BE2C (cell line): ENCODE results near the gene MAT2B.

Experiments
- DNase-seq: peaks from one replicate; pipeline ENCODE4 v3.0.0-alpha.2; 2020
- H3K27me3 ChIP-seq: fragments of 250-450 bp; sonication (Bioruptor Pico); 2 replicates; pipeline ENCODE4 v1.5.1; 2020; ENCODE audit warnings: mild to moderate bottlenecking
- H3K36me3 ChIP-seq: fragments of 250-450 bp; sonication (Bioruptor Pico); 2 replicates; pipeline ENCODE4 v1.5.1; 2020; ENCODE audit warnings: mild to moderate bottlenecking
- H3K4me1 ChIP-seq: fragments of 250-450 bp; sonication (Bioruptor Pico); 2 replicates; pipeline ENCODE4 v1.5.1; 2020
- H3K4me3 ChIP-seq: 2 replicates; pipeline ENCODE4 v1.5.1; 2011; ENCODE audit warnings: low read depth, low read length
- H3K9me3 ChIP-seq: fragments of 250-450 bp; sonication (Bioruptor Pico); 2 replicates; pipeline ENCODE4 v1.5.1; 2020
- TF ChIP-seq, protein P1 (sequence below): IDR thresholded peaks from 2 replicates; pipeline ENCODE4 v1.5.1; 2012; ENCODE audit warnings: mild to moderate bottlenecking, low read depth, low read length

The MAT2B gene

DNA sequence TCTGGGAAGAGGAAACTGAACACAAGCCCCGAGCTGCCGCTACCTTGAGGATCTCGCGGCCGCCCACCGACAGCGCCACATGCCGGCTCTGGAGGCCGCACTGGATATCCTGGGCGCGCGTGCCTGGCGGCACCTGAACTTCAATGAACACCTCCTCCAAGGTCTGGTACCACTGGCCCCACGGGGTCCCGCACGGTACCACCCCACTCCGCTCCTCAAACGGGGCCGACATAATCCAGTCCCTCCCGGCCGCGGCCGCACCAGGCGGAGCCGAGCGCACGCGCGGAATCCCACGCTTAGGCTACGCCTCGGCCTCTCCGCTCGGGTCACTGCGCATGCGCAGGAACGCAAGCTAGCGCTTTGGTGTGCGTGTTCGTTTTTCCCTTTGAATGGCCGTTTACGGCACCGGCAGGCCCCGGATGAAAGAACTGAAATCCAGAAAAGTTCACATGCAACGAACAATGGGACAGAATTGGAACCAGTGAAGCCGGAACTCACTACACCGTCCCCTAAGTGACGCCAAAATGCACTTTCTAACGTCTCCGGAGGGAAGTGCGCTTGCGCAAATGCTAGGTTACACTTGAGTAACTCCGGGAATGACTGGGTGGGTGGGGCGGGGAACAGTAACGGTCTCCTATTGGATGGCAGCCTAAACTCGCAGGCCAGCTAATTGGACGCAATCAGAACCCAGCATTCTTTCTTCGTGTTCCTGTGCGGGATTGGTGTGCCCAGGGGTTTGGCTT, 45.4 kb upstream of the MAT2B start, which contains the start of gene NUDCD2:
TSS of gene NUDCD2 (minus strand) at position 284 of the 743 bp plus-strand sequence. CDS start at position 232, 52 bp downstream.
- peak; percentile 96 for DNase-seq
- no peaks in the 10 kb centered on the region for H3K4me1 ChIP-seq
- peaks cover 3% of the 10 kb centered on the region for H3K36me3 ChIP-seq
- no peaks in the 10 kb centered on the region for H3K9me3 ChIP-seq
- TF ChIP-seq, protein P1, sequence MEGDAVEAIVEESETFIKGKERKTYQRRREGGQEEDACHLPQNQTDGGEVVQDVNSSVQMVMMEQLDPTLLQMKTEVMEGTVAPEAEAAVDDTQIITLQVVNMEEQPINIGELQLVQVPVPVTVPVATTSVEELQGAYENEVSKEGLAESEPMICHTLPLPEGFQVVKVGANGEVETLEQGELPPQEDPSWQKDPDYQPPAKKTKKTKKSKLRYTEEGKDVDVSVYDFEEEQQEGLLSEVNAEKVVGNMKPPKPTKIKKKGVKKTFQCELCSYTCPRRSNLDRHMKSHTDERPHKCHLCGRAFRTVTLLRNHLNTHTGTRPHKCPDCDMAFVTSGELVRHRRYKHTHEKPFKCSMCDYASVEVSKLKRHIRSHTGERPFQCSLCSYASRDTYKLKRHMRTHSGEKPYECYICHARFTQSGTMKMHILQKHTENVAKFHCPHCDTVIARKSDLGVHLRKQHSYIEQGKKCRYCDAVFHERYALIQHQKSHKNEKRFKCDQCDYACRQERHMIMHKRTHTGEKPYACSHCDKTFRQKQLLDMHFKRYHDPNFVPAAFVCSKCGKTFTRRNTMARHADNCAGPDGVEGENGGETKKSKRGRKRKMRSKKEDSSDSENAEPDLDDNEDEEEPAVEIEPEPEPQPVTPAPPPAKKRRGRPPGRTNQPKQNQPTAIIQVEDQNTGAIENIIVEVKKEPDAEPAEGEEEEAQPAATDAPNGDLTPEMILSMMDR: peak; percentile 2; the same call in 1 of the 2 replicates
- H3K4me3 ChIP-seq: peak within 1 kb of the TSS; percentile 85
- no peaks in the 10 kb centered on the region for H3K27me3 ChIP-seq

DNA sequence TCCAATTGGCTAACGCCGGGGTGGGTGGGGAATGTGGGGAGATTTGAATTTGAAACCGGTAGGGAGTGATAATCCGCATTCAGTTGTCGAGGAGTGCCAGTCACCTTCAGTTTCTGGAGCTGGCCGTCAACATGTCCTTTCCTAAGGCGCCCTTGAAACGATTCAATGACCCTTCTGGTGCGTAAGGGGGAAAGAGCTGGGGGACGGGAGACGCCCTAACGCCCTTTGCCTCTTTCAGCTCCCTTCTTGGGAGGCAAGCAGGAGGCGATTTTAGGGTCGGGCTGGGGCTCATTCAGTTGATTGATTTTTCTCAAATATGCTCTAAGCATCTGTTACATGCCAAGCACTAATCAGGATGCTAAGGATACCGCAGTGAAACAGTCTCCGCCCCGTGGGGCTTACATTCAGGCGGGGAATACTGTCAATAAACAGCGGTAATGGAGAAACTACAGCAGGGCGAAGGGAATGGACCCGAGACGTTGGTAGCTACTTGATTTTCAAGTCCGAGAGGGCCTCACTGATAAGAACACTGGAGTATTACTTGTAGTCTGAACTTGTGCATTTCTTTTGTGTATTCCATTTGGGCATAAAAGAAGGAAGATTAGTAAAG, 44.8 kb upstream of the MAT2B start, which contains the start of gene HMMR:
TSS of gene HMMR (plus strand) at position 71 of the 610 bp plus-strand sequence. CDS start at position 132, 61 bp downstream.
- Histone ChIP-seq H3K36me3 (no peaks in the 10 kb centered on the region; the same call in 1 of the 2 replicates), H3K9me3 (no peaks in the 10 kb centered on the region), H3K27me3 (no peaks in the 10 kb centered on the region), H3K4me1 (no peaks in the 10 kb centered on the region), H3K4me3 (peak within 1 kb of the TSS; percentile 85)
- TF ChIP-seq, protein P1: no peak
- peak; percentile 36 for DNase-seq

DNA sequence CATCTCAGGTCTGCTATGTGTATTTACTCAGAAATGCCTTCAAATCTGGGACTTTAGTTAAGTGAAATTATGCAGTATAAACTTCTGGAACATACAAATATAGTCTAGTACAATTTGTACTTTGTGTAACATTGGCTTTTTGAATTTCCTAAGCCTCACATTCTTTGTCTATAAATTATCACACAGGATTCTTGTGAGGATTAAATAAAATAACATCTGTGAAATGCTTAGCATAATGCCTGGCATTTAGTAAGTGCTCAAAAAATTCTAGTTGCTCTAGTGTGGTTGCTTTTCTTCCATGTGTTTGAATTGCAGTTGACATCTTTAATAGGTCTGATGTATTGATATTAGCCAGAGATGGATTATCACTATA, 42.4 kb upstream of the MAT2B start:
- no peaks in the 10 kb centered on the region; the same call in 1 of the 2 replicates for H3K36me3 ChIP-seq
- H3K27me3 ChIP-seq: no peaks in the 10 kb centered on the region

DNA sequence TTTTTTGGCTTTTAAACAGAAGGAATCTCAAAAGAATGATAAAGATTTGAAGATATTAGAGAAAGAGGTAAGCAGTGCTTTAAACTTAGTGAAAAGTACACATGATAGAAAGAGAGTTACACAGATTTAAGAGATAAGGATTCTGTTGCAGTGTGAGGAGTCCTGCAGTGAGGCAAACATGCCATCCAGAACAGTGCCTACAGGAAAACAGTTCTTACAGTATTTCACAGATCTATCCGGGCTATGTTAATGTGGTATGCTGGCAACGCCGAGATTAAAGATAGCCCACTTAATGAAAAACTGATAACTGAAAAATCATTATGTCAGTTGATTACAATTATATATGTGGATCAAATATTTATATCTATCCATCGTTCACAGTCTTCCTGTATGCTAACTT, 37.7 kb upstream of the MAT2B start:
- no peak overlapping the region for H3K4me3 ChIP-seq
- H3K9me3 ChIP-seq: no peaks in the 10 kb centered on the region
- H3K36me3 ChIP-seq: peaks cover 32% of the 10 kb centered on the region
- TF ChIP-seq, protein P1: no peak
- 0 out of 2 replicates have a peak, but pooled peaks cover 5% of the 10 kb centered on the region for H3K4me1 ChIP-seq
- H3K27me3 ChIP-seq: no peaks in the 10 kb centered on the region
- DNase-seq: no peak

More for the DNA sequence above, 42.4 kb upstream of the MAT2B start:
- Histone ChIP-seq H3K4me3 (no peak overlapping the region), H3K9me3 (no peaks in the 10 kb centered on the region), H3K4me1 (0 out of 2 replicates have a peak, but pooled peaks cover 5% of the 10 kb centered on the region)
- no peak for DNase-seq
- TF ChIP-seq, protein P1: no peak

DNA sequence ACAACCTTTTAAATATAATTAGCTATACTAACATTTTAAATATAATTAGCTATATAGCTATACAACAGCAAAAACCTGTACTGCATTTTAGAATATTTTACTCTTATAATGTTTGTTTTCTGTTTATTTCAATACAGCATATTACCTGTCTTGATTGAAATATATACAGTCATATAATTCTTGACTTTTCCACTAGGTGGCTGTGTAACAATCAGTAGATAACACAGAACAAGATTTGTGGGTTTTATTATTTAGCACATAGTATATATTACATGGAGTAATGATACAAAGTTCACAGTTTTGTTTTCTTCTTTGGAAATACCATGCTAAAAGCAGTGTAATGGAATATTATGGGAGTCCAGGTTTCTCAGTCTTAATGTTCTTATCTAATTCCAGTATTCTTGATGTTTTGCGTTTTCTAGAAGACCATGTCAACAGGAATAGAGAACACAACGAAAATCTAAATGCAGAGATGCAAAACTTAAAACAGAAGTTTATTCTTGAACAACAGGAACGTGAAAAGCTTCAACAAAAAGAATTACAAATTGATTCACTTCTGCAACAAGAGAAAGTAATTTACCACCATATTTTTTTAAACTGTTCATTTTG, 31.7 kb upstream of the MAT2B start:
- TF ChIP-seq, protein P1: no peak; the same call in 1 of the 2 replicates
- no peak overlapping the region for H3K4me3 ChIP-seq
- DNase-seq: no peak
- H3K36me3 ChIP-seq: peaks cover 63% of the 10 kb centered on the region
- no peaks in the 10 kb centered on the region for H3K27me3 ChIP-seq
- no peaks in the 10 kb centered on the region for H3K4me1 ChIP-seq
- H3K9me3 ChIP-seq: no peaks in the 10 kb centered on the region
